SH-SY5Y (cell line): ENCODE measurements around the gene UPF3A.

Experiments used
- GATA2 ChIP-seq: IDR thresholded peaks from 2 replicates; pipeline ENCODE4 v1.6.1; 2011; ENCODE audit warnings: mild to moderate bottlenecking, low read depth, low read length
- GATA3 ChIP-seq: IDR thresholded peaks from 2 replicates; pipeline ENCODE4 v1.6.1; 2011; ENCODE audit warnings: low read depth, mild to moderate bottlenecking, low read length, moderate library complexity

DNA sequence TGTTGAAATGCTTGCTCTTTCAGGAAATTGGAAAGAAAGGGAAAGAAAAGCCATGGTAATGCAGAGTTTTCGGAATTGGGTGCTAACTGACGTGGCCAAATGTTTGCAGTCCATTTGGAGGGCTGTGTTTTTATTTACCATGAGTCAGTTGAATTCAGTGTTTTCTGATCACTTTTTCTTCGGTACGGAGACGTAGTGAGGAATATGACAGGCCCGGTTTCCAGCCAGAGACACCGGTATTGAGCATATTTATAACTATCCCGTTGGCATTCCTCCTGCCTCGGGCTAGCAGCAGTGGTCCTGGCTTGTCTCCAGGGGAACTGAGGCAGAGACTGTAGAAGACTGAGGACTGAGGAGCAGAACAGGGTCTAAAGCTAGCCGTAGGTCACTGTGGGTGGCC is 45.7 kb upstream of the UPF3A start:
- TF ChIP-seq GATA3 (no peak), GATA2 (no peak)
